HepG2 (cell line): ENCODE measurements around the gene TPGS1. TPM values are rescaled to one million over a fixed set of nuclear protein-coding genes. Genes with fewer than 3 reads are reported as not detected.

Experiments
- ATF7-NPFF ChIP-seq: sonication (generic); formaldehyde crosslinking; IDR thresholded peaks from 2 replicates; pipeline ENCODE4 v1.8.1; 2023; ENCODE audit warnings: mild to moderate bottlenecking, low read depth, missing genetic modification reagents, moderate library complexity
- ATM ChIP-seq: fragments of 450-650 bp; IDR thresholded peaks from 2 replicates; pipeline ENCODE4 v1.7.1; 2017; ENCODE audit warnings: mild to moderate bottlenecking, borderline replicate concordance
- CREM ChIP-seq, 2 experiments: sonication (generic) in 1 of 2; formaldehyde crosslinking in 1 of 2; IDR thresholded peaks; 2 replicates each; pipeline versions ENCODE4 v1.4.0 to v1.6.1; 2016 to 2020; ENCODE audit warnings: antibody characterized with exemption in 1 of 2, mild to moderate bottlenecking in 1 of 2, missing genetic modification reagents in 1 of 2
- EEA1 ChIP-seq: sonication (generic); formaldehyde crosslinking; IDR thresholded peaks from 2 replicates; pipeline ENCODE4 v1.5.1; 2020; ENCODE audit warnings: mild to moderate bottlenecking, missing genetic modification reagents, borderline replicate concordance
- HMG20B ChIP-seq: conservative IDR thresholded peaks from 2 replicates; pipeline ENCODE4 v1.6.1; 2016; ENCODE audit warnings: missing genetic modification reagents, missing compliant biosample characterization
- KAT7 ChIP-seq: IDR thresholded peaks from 2 replicates; pipeline ENCODE4 v1.6.1; 2018; ENCODE audit warnings: borderline replicate concordance, missing compliant biosample characterization
- KLF12 ChIP-seq: sonication (generic); formaldehyde crosslinking; IDR thresholded peaks from 2 replicates; pipeline ENCODE4 v1.4.0; 2020; ENCODE audit warnings: missing genetic modification reagents, borderline replicate concordance
- MATR3 ChIP-seq: sonication (generic); formaldehyde crosslinking; IDR thresholded peaks from 2 replicates; pipeline ENCODE4 v1.4.0; 2020; ENCODE audit warnings: missing genetic modification reagents
- PCBP2 ChIP-seq: fragments of 200-400 bp; formaldehyde crosslinking; optimal IDR thresholded peaks from 2 replicates; pipeline ENCODE3; 2018; ENCODE audit warnings: low read length, low read depth; ENCODE audit not compliant: poor library complexity, severe bottlenecking
- SOX13 ChIP-seq, 3 experiments: fragments of 450-650 bp in 1 of 3; sonication (generic) in 1 of 3; formaldehyde crosslinking in 1 of 3; IDR thresholded peaks in 2 of 3; conservative IDR thresholded peaks in 1 of 3; 2 replicates each; pipeline versions ENCODE4 v1.5.0 to v1.6.1; 2016 to 2020; ENCODE audit warnings: antibody characterized with exemption in 1 of 3, mild to moderate bottlenecking in 1 of 3, missing compliant biosample characterization in 1 of 3, missing genetic modification reagents in 1 of 3, moderate library complexity in 1 of 3
- TEAD3 ChIP-seq: optimal IDR thresholded peaks from 2 replicates; pipeline ENCODE3; 2016; ENCODE audit warnings: borderline replicate concordance
- XBP1 ChIP-seq: sonication (generic); formaldehyde crosslinking; IDR thresholded peaks from 2 replicates; pipeline ENCODE4 v1.5.0; 2020; ENCODE audit warnings: missing genetic modification reagents
- ZFY ChIP-seq: sonication (generic); formaldehyde crosslinking; IDR thresholded peaks from 2 replicates; pipeline ENCODE4 v1.4.0; 2020; ENCODE audit warnings: missing genetic modification reagents
- ZMYM4 ChIP-seq: sonication (generic); formaldehyde crosslinking; IDR thresholded peaks from 2 replicates; pipeline ENCODE4 v1.8.1; 2023; ENCODE audit warnings: mild to moderate bottlenecking, missing genetic modification reagents
- ZNF207 ChIP-seq: fragments of 450-650 bp; IDR thresholded peaks from 2 replicates; pipeline ENCODE4 v1.6.1; 2016; ENCODE audit warnings: antibody characterized with exemption, borderline replicate concordance
- ZNF563 ChIP-seq: sonication (generic); formaldehyde crosslinking; IDR thresholded peaks from 2 replicates; pipeline ENCODE4 v1.8.0; 2022; ENCODE audit warnings: mild to moderate bottlenecking, moderate library complexity, missing genetic modification reagents
- ZNF691 ChIP-seq: sonication (generic); formaldehyde crosslinking; IDR thresholded peaks from 2 replicates; pipeline ENCODE4 v1.4.0; 2020; ENCODE audit warnings: missing genetic modification reagents, low read depth, mild to moderate bottlenecking, borderline replicate concordance
- ZNF746 ChIP-seq: sonication (generic); formaldehyde crosslinking; IDR thresholded peaks from 2 replicates; pipeline ENCODE4 v1.8.0; 2022; ENCODE audit warnings: mild to moderate bottlenecking, missing genetic modification reagents
- ZNF788 ChIP-seq: sonication (generic); formaldehyde crosslinking; IDR thresholded peaks from 2 replicates; pipeline ENCODE4 v1.5.0; 2020; ENCODE audit warnings: mild to moderate bottlenecking, missing genetic modification reagents, borderline replicate concordance
- ZNF879 ChIP-seq: sonication (generic); formaldehyde crosslinking; IDR thresholded peaks from 2 replicates; pipeline ENCODE4 v1.8.1; 2023; ENCODE audit warnings: missing genetic modification reagents
- polyA plus RNA-seq, 8 experiments: library from polyadenylated mRNA; depleted of rRNA in 3 of 8; stranded (reverse) in 7 of 8; unstranded in 1 of 8; fragments of >200 nt; fragmentation: Illumina TruSeq in 4 of 8; extraction: Trizol in 4 of 8; gene quantifications; 2 replicates each; pipeline versions ENCODE4 v1.2.1 to v1.2.3, GENCODE V29; 2011 to 2016; ENCODE audit warnings: low read depth in 4 of 8, missing spikeins in 1 of 8, mixed read lengths in 1 of 8; ENCODE audit not compliant: insufficient read depth in 1 of 8
- total RNA-seq, 5 experiments: library from RNA; depleted of rRNA; stranded (reverse); fragments of >200 nt; fragmentation: Illumina TruSeq; extraction: Trizol; gene quantifications; 2 replicates each; pipeline ENCODE4 v1.2.3, GENCODE V29; 2016; ENCODE audit warnings: low read depth in 1 of 5
- TF ChIP-seq, protein P1 (sequence below): sonication (generic); formaldehyde crosslinking; IDR thresholded peaks from 2 replicates; pipeline ENCODE4 v1.5.0; 2020; ENCODE audit warnings: mild to moderate bottlenecking, missing genetic modification reagents, borderline replicate concordance
- TF ChIP-seq, protein P2 (sequence below): fragments of 450-650 bp; IDR thresholded peaks from 2 replicates; pipeline ENCODE4 v1.6.1; 2017

The TPGS1 gene
- total and polyA plus RNA-seq, 2 of the 13 experiments (the other 11 are each of a cell fraction or from before 2014, with no cell fraction given) = 1.1 to 6.2 TPM

GRCh38 chr19:488505-489417 lies 18.5 kb upstream of the TPGS1 start (continued):
- TF ChIP-seq ZNF879 (CRISPR knock-in tag) = no peak
- TF ChIP-seq PCBP2 = no peak
- peak; percentile 94 for TF ChIP-seq ZFY (CRISPR knock-in tag)
- TF ChIP-seq ZNF691 = 0 out of 2 replicates have a peak, but pooled peaks have one; percentile 54
- peak; percentile 48 for TF ChIP-seq TEAD3
- no peak for TF ChIP-seq ATM
- peak; percentile 95 for TF ChIP-seq KLF12 (CRISPR knock-in tag)
- TF ChIP-seq CREM (IDR thresholded peaks at IDR 0.05) = no peak; the same call in 1 of the 2 replicates
- no peak for TF ChIP-seq CREM (CRISPR knock-in tag; IDR thresholded peaks at IDR 0.05)
- peak; percentile 32; the same call in 1 of the 2 replicates for TF ChIP-seq ZMYM4 (CRISPR knock-in tag)
- peak; percentile 80 for TF ChIP-seq ATF7-NPFF
- TF ChIP-seq, protein P1, sequence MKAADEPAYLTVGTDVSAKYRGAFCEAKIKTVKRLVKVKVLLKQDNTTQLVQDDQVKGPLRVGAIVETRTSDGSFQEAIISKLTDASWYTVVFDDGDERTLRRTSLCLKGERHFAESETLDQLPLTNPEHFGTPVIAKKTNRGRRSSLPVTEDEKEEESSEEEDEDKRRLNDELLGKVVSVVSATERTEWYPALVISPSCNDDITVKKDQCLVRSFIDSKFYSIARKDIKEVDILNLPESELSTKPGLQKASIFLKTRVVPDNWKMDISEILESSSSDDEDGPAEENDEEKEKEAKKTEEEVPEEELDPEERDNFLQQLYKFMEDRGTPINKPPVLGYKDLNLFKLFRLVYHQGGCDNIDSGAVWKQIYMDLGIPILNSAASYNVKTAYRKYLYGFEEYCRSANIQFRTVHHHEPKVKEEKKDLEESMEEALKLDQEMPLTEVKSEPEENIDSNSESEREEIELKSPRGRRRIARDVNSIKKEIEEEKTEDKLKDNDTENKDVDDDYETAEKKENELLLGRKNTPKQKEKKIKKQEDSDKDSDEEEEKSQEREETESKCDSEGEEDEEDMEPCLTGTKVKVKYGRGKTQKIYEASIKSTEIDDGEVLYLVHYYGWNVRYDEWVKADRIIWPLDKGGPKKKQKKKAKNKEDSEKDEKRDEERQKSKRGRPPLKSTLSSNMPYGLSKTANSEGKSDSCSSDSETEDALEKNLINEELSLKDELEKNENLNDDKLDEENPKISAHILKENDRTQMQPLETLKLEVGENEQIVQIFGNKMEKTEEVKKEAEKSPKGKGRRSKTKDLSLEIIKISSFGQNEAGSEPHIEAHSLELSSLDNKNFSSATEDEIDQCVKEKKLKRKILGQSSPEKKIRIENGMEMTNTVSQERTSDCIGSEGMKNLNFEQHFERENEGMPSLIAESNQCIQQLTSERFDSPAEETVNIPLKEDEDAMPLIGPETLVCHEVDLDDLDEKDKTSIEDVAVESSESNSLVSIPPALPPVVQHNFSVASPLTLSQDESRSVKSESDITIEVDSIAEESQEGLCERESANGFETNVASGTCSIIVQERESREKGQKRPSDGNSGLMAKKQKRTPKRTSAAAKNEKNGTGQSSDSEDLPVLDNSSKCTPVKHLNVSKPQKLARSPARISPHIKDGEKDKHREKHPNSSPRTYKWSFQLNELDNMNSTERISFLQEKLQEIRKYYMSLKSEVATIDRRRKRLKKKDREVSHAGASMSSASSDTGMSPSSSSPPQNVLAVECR = peak; percentile 79; the same call in 1 of the 2 replicates
- TF ChIP-seq HMG20B (CRISPR knock-in tag) = no peak
- TF ChIP-seq SOX13 (IDR thresholded peaks at IDR 0.05) = no peak
- peak in 1 of 2 experiments; percentile 31; a peak in 1 of 4 replicates for TF ChIP-seq SOX13 (CRISPR knock-in tag; conservative IDR thresholded peaks at IDR 0.05 in 1 of 2, IDR thresholded peaks at IDR 0.05 in 1 of 2)
- no peak for TF ChIP-seq EEA1 (CRISPR knock-in tag)
- no peak for TF ChIP-seq XBP1 (CRISPR knock-in tag)
- TF ChIP-seq, protein P2, sequence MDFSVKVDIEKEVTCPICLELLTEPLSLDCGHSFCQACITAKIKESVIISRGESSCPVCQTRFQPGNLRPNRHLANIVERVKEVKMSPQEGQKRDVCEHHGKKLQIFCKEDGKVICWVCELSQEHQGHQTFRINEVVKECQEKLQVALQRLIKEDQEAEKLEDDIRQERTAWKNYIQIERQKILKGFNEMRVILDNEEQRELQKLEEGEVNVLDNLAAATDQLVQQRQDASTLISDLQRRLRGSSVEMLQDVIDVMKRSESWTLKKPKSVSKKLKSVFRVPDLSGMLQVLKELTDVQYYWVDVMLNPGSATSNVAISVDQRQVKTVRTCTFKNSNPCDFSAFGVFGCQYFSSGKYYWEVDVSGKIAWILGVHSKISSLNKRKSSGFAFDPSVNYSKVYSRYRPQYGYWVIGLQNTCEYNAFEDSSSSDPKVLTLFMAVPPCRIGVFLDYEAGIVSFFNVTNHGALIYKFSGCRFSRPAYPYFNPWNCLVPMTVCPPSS = no peak
- TF ChIP-seq ZNF207 = no peak
- TF ChIP-seq MATR3 (CRISPR knock-in tag) = no peak
- TF ChIP-seq ZNF746 (CRISPR knock-in tag) = no peak; the same call in 1 of the 2 replicates
- no peak; the same call in 1 of the 2 replicates for TF ChIP-seq KAT7
- peak; percentile 88 for TF ChIP-seq ZNF563 (CRISPR knock-in tag)
- TF ChIP-seq ZNF788 (CRISPR knock-in tag) = no peak; the same call in 1 of the 2 replicates
